Stimulated activated CD4-positive, alpha-beta T cell treated with anti-CD3 and anti-CD28 coated beads, Interleukin-4, amount 100 ng/mL, for 24 hours (primary cell): Measurements from ENCODE around the gene KDM3A.

Experiments
- DNase-seq: peaks from one replicate; pipeline ENCODE4 v3.0.0-alpha.2; 2020

The KDM3A gene

GRCh38 chr2:86440631-86441391, at the start of gene KDM3A:
KDM3A (plus strand) TSS chr2:86441371; CDS start chr2:86442048, 677 bp downstream.
- peak; percentile 100 for DNase-seq

GRCh38 chr2:86392873-86393518, 48.2 kb upstream of the KDM3A start:
- DNase-seq = no peak

- no peak for DNase-seq
These were observed 47.4 kb upstream of the KDM3A start for GRCh38 chr2:86393521-86394491.

- no peak for DNase-seq
These were observed 44.8 kb upstream of the KDM3A start for GRCh38 chr2:86396291-86396785.

- DNase-seq = no peak
These were observed 43.2 kb upstream of the KDM3A start for GRCh38 chr2:86397986-86398385.

- no peak for DNase-seq
These were observed 42.4 kb upstream of the KDM3A start for GRCh38 chr2:86398500-86399474.

GRCh38 chr2:86400321-86400720, 40.9 kb upstream of the KDM3A start:
- DNase-seq = no peak

GRCh38 chr2:86410581-86410980, 30.6 kb upstream of the KDM3A start:
- no peak for DNase-seq

GRCh38 chr2:86411396-86411795, 29.8 kb upstream of the KDM3A start:
- DNase-seq = no peak

GRCh38 chr2:86412007-86412406, 29.2 kb upstream of the KDM3A start:
- DNase-seq = no peak

GRCh38 chr2:86413296-86414094, 27.7 kb upstream of the KDM3A start:
- DNase-seq = no peak

GRCh38 chr2:86414996-86415395, 26.2 kb upstream of the KDM3A start:
- DNase-seq = no peak

GRCh38 chr2:86416146-86416545, 25.0 kb upstream of the KDM3A start:
- no peak for DNase-seq

GRCh38 chr2:86417961-86418360, 23.2 kb upstream of the KDM3A start:
- no peak for DNase-seq

GRCh38 chr2:86420913-86421312, 20.3 kb upstream of the KDM3A start:
- DNase-seq = no peak

- no peak for DNase-seq
These were observed 14.9 kb upstream of the KDM3A start for GRCh38 chr2:86426271-86426670.

- no peak for DNase-seq
These were observed 11.8 kb upstream of the KDM3A start for GRCh38 chr2:86429335-86429734.

GRCh38 chr2:86430368-86430767, 10.8 kb upstream of the KDM3A start:
- DNase-seq = no peak

- no peak for DNase-seq
These were observed 8.0 kb upstream of the KDM3A start for GRCh38 chr2:86433137-86433536.

- DNase-seq = no peak
These were observed 6.9 kb upstream of the KDM3A start for GRCh38 chr2:86434290-86434689.

GRCh38 chr2:86435531-86435930, 5.6 kb upstream of the KDM3A start:
- DNase-seq = no peak
